Colonic mucosa (tissue), 4 donors: ENCODE measurements around the gene MYD88. TPM values are rescaled to one million over a fixed set of nuclear protein-coding genes. Genes with fewer than 3 reads are reported as not detected.

ENCODE experiments used
- DNase-seq: peaks from one replicate; pipeline ENCODE4 v3.0.0-alpha.2; 2020
- H3K27ac ChIP-seq: fragments of 200-600 bp; one replicate; pipeline ENCODE4 v1.8.0; 2021
- H3K27me3 ChIP-seq: fragments of 200-600 bp; one replicate; pipeline ENCODE4 v1.8.0; 2021
- H3K36me3 ChIP-seq: fragments of 200-600 bp; one replicate; pipeline ENCODE4 v1.8.0; 2021
- H3K4me1 ChIP-seq: fragments of 200-600 bp; one replicate; pipeline ENCODE4 v1.8.0; 2021; ENCODE audit warnings: mild to moderate bottlenecking
- H3K4me3 ChIP-seq: fragments of 200-600 bp; one replicate; pipeline ENCODE4 v1.8.0; 2021
- H3K9ac ChIP-seq, 2 donors: one replicate each; pipeline ENCODE4 v1.7.0; 2013; ENCODE audit warnings: control low read depth in 2 of 2, low read depth in 2 of 2, low read length in 2 of 2
- H3K9me3 ChIP-seq: fragments of 200-600 bp; one replicate; pipeline ENCODE4 v1.8.0; 2021
- intact Hi-C: fragments of 100-400 bp; cut with DNase I; formaldehyde crosslinking; loops from one replicate; pipeline ENCODE4 v1.14.1; 2022
- total RNA-seq, 2 donors: library from RNA; stranded (reverse); fragmentation: NEBNext Ultra II Directional in 1 of 2; extraction: Animal tissue kit (Norgen Biotek cat#: 25700) in 1 of 2; gene quantifications; one replicate each; pipeline ENCODE4 v1.2.1, GENCODE V29; 2021
- TF ChIP-seq, protein P1 (sequence below): fragments of 200-600 bp; IDR thresholded peaks from one replicate; pipeline ENCODE4 v1.8.0; 2022; ENCODE audit warnings: antibody characterized with exemption, mild to moderate bottlenecking
- donor health status: healthy.
- donor health status: DM: no; HTN: no; CAD: no.
- donor health status: DM: no; HTN: no; CAD: no.

The MYD88 gene
- total RNA-seq, 2 donors from 2014 or later, result 69.5 to 70.4 TPM

GRCh38 chr3:38146504-38146903, 8.0 kb downstream of the MYD88 start:
- no peaks in the 10 kb centered on the region for H3K4me1 ChIP-seq
- H3K9ac ChIP-seq, result no peak overlapping the region
- TF ChIP-seq, protein P1, sequence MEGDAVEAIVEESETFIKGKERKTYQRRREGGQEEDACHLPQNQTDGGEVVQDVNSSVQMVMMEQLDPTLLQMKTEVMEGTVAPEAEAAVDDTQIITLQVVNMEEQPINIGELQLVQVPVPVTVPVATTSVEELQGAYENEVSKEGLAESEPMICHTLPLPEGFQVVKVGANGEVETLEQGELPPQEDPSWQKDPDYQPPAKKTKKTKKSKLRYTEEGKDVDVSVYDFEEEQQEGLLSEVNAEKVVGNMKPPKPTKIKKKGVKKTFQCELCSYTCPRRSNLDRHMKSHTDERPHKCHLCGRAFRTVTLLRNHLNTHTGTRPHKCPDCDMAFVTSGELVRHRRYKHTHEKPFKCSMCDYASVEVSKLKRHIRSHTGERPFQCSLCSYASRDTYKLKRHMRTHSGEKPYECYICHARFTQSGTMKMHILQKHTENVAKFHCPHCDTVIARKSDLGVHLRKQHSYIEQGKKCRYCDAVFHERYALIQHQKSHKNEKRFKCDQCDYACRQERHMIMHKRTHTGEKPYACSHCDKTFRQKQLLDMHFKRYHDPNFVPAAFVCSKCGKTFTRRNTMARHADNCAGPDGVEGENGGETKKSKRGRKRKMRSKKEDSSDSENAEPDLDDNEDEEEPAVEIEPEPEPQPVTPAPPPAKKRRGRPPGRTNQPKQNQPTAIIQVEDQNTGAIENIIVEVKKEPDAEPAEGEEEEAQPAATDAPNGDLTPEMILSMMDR, result no peak
- no peak overlapping the region for H3K4me3 ChIP-seq
- no peak for DNase-seq
- no peaks in the 10 kb centered on the region for H3K9me3 ChIP-seq
- peaks cover 2% of the 10 kb centered on the region for H3K36me3 ChIP-seq
- no peak overlapping the region for H3K27ac ChIP-seq
- H3K27me3 ChIP-seq, result no peaks in the 10 kb centered on the region
- intact Hi-C loops, result no loop called here

DNA sequence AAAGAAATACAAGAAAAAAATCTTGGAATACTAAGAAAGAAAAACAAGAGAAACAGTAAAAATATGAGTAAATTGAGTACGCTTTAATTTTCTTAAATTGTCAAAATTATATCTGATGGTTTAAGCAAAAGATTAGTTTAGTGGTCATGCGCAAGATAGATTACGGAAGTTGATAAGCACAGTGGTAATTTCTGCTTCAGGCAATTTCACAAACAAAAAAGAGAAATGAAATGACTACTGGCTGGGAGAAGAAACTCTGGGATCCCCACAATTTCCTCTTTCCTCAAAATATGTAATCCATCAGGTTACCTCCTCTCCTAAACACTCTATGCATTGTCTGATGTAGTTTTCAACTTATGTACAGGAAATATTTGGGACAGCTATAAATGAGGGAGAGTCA, 9.0 kb downstream of the MYD88 start:
- Histone ChIP-seq H3K27ac (no peak overlapping the region), H3K36me3 (no peaks in the 10 kb centered on the region), H3K4me1 (no peaks in the 10 kb centered on the region), H3K27me3 (no peaks in the 10 kb centered on the region), H3K9me3 (no peaks in the 10 kb centered on the region), H3K9ac (no peak overlapping the region), H3K4me3 (no peak overlapping the region)
- intact Hi-C loops, result no loop called here
- DNase-seq, result no peak
- TF ChIP-seq, protein P1, result no peak

DNA sequence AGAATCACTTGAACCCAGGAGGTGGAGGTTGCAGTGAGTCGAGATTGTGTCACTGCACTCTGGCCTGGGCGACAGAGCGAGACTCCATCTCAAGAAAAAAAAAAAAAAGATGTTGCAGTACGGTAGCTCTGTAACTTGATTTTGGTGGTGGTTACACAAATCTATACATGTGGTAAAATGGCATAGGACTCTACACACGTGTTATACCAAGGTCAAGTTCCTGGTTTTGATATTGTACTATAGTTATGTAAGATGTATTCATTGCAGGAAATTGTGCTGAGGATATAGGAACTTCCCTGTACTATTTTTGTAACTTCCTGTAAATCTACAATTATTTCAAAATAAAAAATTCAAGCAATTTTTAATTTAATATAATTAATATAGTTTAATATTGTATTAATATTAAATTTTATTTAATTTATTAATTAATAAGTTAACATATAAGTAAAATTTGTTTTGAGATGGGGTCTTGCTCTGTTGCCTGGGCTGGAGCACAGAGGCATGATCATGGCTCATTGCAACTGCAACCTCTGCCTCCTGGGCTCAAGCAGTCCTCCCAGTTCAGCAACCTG, 9.9 kb downstream of the MYD88 start:
- Histone ChIP-seq H3K9me3 (no peaks in the 10 kb centered on the region), H3K4me3 (no peak overlapping the region), H3K27me3 (no peaks in the 10 kb centered on the region), H3K4me1 (no peaks in the 10 kb centered on the region), H3K27ac (no peak overlapping the region), H3K36me3 (no peaks in the 10 kb centered on the region), H3K9ac (no peak overlapping the region)
- DNase-seq, result no peak
- TF ChIP-seq, protein P1, result no peak
- intact Hi-C loops, result no loop called here

DNA sequence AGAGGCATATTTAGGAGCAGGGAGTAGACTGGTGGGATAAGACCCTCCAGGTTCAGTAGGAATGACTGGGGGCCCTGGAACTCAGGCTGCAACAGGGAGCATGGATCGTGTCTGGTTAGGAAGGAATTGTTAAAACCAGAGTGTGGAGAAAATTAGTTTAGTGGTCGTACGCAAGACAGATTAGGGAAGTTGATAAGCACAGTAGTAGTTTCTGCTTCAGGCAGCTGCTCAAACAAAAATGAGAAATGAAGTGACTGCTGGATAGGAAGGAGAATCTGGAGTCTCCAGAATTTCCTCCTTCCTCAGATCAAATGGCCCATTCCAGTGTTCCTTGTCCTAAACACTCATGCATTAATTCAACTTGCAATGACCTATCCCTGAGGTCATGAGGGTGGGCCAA, 11.2 kb downstream of the MYD88 start:
- H3K9ac ChIP-seq, result no peak overlapping the region
- H3K4me1 ChIP-seq, result no peaks in the 10 kb centered on the region
- intact Hi-C loops, result no loop called here
- TF ChIP-seq, protein P1, result no peak
- H3K27me3 ChIP-seq, result no peaks in the 10 kb centered on the region
- H3K36me3 ChIP-seq, result no peaks in the 10 kb centered on the region
- no peak for DNase-seq
- H3K4me3 ChIP-seq, result no peak overlapping the region
- H3K27ac ChIP-seq, result no peak overlapping the region
- no peaks in the 10 kb centered on the region for H3K9me3 ChIP-seq

- H3K9ac ChIP-seq, result no peak overlapping the region
- H3K27me3 ChIP-seq, result no peaks in the 10 kb centered on the region
- no peak for DNase-seq
- no peak overlapping the region for H3K4me3 ChIP-seq
- H3K27ac ChIP-seq, result no peak overlapping the region
- H3K36me3 ChIP-seq, result no peaks in the 10 kb centered on the region
- no peaks in the 10 kb centered on the region for H3K4me1 ChIP-seq
- TF ChIP-seq, protein P1, result no peak
- H3K9me3 ChIP-seq, result no peaks in the 10 kb centered on the region
- intact Hi-C loops, result no loop called here
Measured at GRCh38 chr3:38150780-38151528, 12.5 kb downstream of the MYD88 start.
